Prostate gland (tissue), 2 donors: ENCODE results near the gene EIF2S3B.

Source experiments
- CTCF ChIP-seq, 4 experiments: fragments of 200-600 bp in 2 of 4; fragments of 450-650 bp in 2 of 4; sonication (generic) in 2 of 4; IDR thresholded peaks; 1 replicate in 3 of 4; 2 replicates in 1 of 4; pipeline ENCODE4 v1.5.1; 2016 to 2019; ENCODE audit warnings: antibody characterized with exemption in 4 of 4, mild to moderate bottlenecking in 2 of 4, moderate library complexity in 2 of 4
- POLR2A ChIP-seq: fragments of 450-650 bp; IDR thresholded peaks from one replicate; pipeline ENCODE4 v1.6.1; 2016; ENCODE audit warnings: antibody characterized with exemption, mild to moderate bottlenecking

GRCh38 chr12:10498042-10498441, 7.6 kb upstream of the EIF2S3B start:
- no peak for TF ChIP-seq CTCF (IDR thresholded peaks at IDR 0.05)
- TF ChIP-seq POLR2A: no peak
